Ureter (tissue), 1 donor: ENCODE data around the gene ATP2A1. TPM values are rescaled to one million over a fixed set of nuclear protein-coding genes. Genes with fewer than 3 reads are reported as not detected.
A peak's percentile ranks its signal among the peaks of the same experiment; 100 is the strongest.
"Not testable (repeated sequence)": the region's sequence is repeated elsewhere in the genome, so short reads cannot be mapped to it uniquely, and the experiment has no call there.

Experiments used
- DNase-seq: peaks from one replicate; pipeline ENCODE4 v3.0.0-alpha.2; 2020; ENCODE audit warnings: low spot score
- total RNA-seq: library from RNA; stranded (reverse); gene quantifications from one replicate; pipeline ENCODE4 v1.2.4, GENCODE V29; 2023
- donor health status: DM: yes; HTN: yes; CAD: no.

Gene ATP2A1
- total RNA-seq, 1 donor from 2014 or later: 0.75 TPM

GRCh38 chr16:28859326-28859725 is 19.0 kb upstream of the ATP2A1 start:
- no peak for DNase-seq

- DNase-seq: no peak
Measured at GRCh38 chr16:28863929-28864793, 14.1 kb upstream of the ATP2A1 start.

GRCh38 chr16:28865001-28865688 is 13.1 kb upstream of the ATP2A1 start:
- DNase-seq: no peak

DNA sequence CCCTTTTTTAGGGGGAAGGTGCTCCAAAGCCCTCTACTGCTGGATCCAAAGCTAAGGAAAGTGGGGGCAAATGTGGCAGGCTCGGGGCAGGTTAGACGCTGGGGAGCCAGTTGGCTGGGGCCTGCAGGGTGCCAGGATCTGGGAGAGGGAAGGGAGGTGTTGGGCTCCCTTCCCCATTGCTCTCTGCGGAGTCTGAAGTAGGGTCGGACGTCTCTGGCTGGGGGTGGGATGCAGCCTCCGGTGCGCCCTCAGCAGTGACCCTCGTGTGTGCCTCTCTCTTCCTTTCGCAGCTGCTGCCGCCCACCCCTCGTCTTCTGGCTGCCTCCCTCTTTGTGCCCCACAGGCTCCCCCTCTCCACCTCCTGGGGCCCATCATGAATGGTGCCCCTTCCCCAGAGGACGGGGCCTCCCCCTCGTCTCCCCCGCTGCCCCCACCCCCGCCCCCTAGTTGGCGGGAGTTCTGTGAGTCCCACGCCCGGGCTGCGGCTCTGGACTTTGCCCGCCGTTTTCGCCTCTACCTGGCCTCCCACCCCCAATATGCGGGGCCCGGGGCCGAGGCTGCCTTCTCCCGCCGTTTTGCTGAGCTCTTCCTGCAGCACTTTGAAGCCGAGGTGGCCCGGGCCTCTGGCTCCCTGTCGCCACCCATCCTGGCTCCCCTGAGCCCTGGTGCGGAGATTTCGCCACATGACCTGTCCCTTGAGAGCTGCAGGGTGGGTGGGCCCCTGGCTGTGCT is 12.4 kb upstream of the ATP2A1 start:
- DNase-seq: no peak

GRCh38 chr16:28866454-28866804 is 11.9 kb upstream of the ATP2A1 start:
- no peak for DNase-seq

DNA sequence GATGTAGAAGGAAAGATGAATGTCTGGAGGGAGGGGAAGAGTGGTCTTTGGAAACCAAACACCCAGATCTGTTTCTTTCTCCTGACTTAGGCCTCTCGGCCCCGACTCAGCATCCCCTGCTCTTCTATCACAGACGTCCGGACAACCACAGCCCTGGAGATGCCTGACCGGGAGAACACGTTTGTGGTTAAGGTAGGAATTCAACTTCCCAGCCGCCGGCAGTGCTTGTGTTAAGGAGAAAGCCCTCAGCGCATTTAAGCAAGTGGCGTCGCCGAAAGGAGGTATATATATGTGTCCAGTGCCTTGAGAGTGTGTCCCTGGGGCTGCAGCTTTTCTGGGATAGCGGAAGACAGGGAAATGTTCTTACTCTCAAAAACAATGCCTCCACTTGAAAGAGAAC is 11.0 kb upstream of the ATP2A1 start:
- no peak for DNase-seq

DNA sequence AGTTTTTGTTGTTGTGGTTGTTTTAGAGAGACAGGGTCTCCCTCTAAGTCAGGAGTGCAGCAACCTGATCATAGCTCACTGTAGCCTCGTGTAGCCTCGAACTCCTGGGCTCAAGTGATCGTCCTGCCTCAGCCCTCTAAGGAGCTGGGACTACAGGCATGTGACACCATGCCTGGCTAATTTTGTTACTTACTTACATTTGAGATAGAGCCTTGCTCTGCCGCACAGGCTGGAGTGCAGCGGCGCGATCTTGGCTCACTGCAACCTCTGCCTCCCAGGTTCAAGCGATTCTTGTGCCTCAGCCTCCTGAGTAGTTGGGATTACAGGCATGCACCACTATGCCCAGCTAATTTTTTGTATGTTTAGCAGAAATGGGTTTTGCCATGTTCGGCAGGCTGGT is 10.6 kb upstream of the ATP2A1 start:
- DNase-seq: not testable (repeated sequence)

DNA sequence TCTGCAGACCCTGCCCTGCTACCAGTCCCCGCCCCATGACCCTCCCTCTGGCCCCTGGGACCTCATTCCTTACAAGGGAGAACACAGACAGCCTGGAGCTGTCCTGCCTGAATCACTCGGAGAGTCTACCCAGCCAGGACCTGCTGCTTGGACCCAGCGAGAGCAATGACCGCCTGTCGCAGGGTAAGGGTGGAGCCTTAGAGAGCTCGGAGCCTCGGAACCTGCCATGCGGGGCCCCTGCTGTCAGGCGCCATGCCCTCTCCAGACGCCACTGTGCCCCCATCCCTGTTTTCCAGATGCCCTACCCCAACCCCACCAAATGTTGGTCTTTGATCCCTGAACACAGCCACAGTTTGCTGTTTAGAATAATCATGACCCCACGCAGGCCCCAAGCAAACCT is 9.1 kb upstream of the ATP2A1 start:
- DNase-seq: no peak

DNA sequence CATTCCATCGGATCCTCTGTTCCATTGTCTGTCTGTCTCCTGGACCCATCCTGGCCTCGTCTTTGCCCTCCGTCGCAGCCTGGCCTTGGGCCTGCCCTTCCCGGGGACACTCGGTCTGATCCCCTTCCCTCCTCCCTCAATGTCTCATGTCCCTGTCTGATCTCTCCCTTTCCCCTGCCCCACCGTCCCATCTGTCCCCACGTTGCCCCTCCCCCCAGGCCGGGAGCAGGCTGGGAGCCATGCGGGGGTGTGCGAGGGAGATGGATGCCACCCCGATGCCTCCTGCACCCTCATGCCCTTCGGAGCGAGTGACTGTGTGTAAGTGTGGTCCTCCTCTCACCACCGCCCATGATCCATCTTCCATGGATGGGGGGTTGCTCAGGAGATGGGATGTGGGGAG is 5.3 kb upstream of the ATP2A1 start:
- DNase-seq: no peak

DNA sequence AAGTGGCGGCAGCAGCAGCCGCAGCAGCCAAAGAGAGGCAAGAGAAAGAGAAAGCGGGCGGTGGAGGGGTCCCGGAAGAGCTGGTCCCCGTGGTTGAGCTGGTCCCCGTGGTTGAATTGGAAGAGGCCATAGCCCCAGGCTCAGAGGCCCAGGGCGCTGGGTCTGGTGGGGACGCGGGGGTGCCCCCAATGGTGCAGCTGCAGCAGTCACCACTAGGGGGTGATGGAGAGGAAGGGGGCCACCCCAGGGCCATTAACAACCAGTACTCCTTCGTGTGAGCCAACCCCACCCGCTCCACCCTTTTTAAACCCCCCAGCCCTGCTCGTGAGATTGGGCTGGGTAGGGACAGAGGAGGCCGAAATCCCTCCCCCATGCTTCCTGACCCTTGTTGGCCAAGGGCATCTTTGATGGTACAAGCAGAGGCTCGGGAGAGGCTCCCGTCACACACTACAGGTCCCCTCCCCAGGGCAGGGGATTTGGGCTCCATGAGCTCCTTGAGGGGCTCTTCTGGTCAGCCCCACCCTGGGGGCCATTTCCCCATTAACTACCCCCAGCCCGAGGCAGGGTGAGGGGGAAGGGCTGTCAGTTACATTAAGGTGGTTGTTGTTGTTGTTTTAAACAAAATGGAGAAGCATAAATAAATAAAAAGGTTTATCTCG is 4.6 kb upstream of the ATP2A1 start:
- DNase-seq: no peak

DNA sequence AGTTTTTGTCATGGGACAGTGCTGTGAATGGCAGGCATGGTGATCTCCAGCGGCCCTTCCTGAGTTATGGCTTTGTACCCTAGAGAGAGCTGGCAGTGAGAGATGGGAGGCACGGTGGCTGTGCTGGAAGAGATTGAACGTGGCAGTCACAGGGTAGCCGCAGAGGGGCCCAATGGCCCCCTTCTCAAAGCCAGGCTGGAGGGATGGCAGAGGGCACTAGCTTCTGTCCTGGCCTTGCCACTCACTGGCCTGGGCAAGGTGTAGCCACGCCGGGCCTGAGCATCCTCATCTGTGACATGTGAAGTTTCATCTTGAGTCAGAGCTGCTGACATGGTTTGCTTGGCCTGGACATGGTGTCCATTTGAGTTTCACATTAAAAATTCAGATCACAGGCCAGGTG is 3.9 kb upstream of the ATP2A1 start:
- no peak for DNase-seq

- no peak for DNase-seq
Measured at GRCh38 chr16:28875134-28876018, 2.9 kb upstream of the ATP2A1 start.

GRCh38 chr16:28876019-28876659 is 2.1 kb upstream of the ATP2A1 start:
- no peak for DNase-seq

DNA sequence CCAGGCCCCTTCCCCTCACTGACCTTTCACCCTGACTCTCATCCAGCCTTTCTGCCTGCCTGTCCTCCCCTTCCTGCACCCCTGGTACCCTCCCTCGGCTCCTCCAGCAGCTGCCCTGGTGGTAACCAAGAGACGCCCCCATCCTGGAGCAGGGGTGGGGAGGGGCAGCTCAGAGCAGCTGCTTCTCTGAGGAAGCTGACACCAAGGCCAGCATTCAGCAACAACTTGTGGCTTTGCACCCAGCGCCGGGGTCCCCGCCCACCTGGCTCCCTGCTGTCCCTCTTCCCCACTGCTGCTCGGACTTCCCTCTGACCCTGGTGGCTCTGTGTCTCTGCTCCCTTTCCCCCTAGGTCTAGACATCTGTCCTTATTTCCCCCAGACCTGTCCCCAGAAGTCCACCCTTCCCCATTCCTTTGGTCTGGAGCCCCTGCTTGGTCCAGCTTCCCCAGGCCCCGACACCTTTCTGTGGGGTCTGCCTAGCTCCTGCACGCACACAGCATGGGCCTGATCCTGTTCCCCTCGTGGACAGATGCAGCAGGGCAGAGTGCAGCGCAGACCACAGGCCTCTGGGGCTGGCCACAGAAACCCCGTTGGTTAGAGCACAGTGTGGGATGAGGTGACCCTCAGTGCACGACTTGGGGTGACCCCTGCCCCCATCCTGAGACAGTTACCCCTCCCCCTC is 1.2 kb upstream of the ATP2A1 start:
- no peak for DNase-seq

- DNase-seq: no peak
Measured at GRCh38 chr16:28877655-28878000, 660 bp upstream of the ATP2A1 start.

GRCh38 chr16:28879261-28879840 is 1.1 kb downstream of the ATP2A1 start:
- no peak for DNase-seq

DNA sequence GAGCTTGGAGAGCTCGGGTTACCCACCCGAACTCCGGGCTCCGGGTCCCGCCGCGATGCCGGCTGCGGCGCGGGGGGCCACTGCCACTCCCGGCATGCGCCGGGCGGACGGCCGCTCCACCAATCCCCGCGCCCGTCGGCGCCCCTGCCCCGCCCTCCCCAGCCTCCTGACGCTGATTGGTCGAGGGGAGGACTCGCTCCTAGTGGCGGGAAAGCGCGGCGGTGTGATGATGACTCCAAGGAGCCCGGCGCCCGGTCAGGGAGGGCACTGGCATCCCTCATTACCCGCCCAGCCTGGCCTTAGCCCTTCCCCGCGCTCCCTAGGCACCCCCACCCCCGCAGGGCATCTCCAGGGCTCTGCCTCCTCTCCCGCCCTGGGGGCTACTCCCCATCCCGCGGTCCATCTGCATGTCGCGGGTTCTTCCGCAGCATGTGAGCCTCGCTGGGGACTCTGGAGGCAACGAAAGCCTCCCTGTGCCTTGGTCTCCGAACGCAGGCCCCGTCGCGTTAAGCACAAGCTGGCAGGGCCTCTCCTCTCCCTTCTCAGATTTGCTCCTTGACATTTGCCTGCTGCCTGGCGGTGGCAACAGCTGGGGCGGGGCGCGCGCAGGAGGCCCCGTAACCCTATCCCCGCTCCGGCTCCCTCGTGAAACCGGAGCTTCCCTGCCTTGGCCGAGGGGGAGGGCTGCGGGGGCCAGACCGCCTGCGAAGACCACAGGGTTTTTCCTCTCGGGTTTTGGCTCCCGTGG is 1.7 kb downstream of the ATP2A1 start:
- DNase-seq: peak; percentile 90

DNA sequence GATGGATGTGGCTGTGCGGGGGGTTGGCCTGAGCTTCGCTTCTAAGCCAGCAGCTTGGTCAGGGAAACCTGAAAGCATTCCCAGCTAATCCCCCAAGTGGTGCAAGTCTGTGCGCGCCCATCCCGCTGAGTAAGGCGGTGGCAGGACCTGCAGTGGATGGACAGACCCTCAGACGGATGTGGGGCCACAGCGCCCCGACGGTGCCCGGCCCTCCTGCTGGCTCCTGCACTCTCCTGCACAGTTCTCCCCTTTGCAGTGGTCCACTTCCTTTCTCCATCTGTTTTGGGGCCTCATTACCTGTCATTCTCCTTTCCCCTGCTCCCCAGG is 2.3 kb downstream of the ATP2A1 start:
- no peak for DNase-seq

GRCh38 chr16:28880955-28881354 is 2.7 kb downstream of the ATP2A1 start:
- DNase-seq: no peak
